GM12878 (cell line): ENCODE measurements around the gene PELI2. TPM values are rescaled to one million over a fixed set of nuclear protein-coding genes. Genes with fewer than 3 reads are reported as not detected.

Experiments
- ATAC-seq: fragments of 200-7000 bp; cut with Tn5 transposase; 3 replicates; pipeline ENCODE4 v1.9.1; 2020; ENCODE audit warnings: mild to moderate bottlenecking, moderate library complexity
- BruUV-seq: library from RNA; stranded (reverse); fragments of 400-500 nt; replicated peaks from 2 replicates; lab custom pipeline; 2021; lab: Mats Ljungman, UMichigan
- CTCF ChIA-PET: fragments of 300-600 bp; sonication (Branson Sonifier 250); formaldehyde crosslinking; extraction: SDS; loops from one replicate; lab custom pipeline; 2021; ENCODE audit warnings: inconsistent platforms; lab: Yijun Ruan, JAX
- POLR2A ChIA-PET: fragments of 350-600 bp; formaldehyde crosslinking; extraction: SDS; loops from one replicate; lab custom pipeline; 2021; ENCODE audit warnings: inconsistent platforms; lab: Charles Lee
- RAD21 ChIA-PET: fragments of 300-600 bp; sonication (Branson Sonifier 250); formaldehyde crosslinking; loops from one replicate; lab custom pipeline; 2023; ENCODE audit warnings: antibody characterized with exemption; ENCODE audit not compliant: unreplicated experiment; lab: Charles Lee
- SMC1A ChIA-PET: fragments of 300-600 bp; sonication (Branson Sonifier 250); formaldehyde crosslinking; loops from one replicate; lab custom pipeline; 2023; ENCODE audit not compliant: unreplicated experiment, uncharacterized antibody; lab: Charles Lee
- DNase-seq: peaks from one replicate; pipeline ENCODE4 v3.0.0-alpha.2; 2011; ENCODE audit warnings: low read depth, low spot score
- FAIRE-seq: peaks from 3 replicates; lab custom pipeline; 2011; peaks lifted over from hg19 to GRCh38; lab: Jason Lieb, UNC
- H2AFZ ChIP-seq: 2 replicates; pipeline ENCODE4 v1.6.0; 2011; ENCODE audit warnings: low read depth, low read length, control low read depth; ENCODE audit not compliant: control insufficient read depth
- H3K27ac ChIP-seq: 2 replicates; pipeline ENCODE4 v1.5.1; 2011; ENCODE audit warnings: control low read depth; ENCODE audit not compliant: control insufficient read depth, insufficient read depth
- H3K27me3 ChIP-seq, 2 experiments: replicated peaks in 1 of 2; 2 replicates each; pipeline versions ENCODE4 v1.6.0 to v1.6.1; 2011; ENCODE audit warnings: low read length in 1 of 2; ENCODE audit not compliant: control insufficient read depth in 2 of 2, insufficient read depth in 2 of 2
- H3K36me3 ChIP-seq, 2 experiments: 2 replicates each; pipeline ENCODE4 v1.5.1; 2011; ENCODE audit warnings: low read length in 1 of 2; ENCODE audit not compliant: control insufficient read depth in 2 of 2, insufficient read depth in 2 of 2
- H3K4me1 ChIP-seq: 2 replicates; pipeline ENCODE4 v1.6.1; 2011; ENCODE audit warnings: mild to moderate bottlenecking, low read length, moderate library complexity, mixed read lengths; ENCODE audit not compliant: control insufficient read depth, insufficient read depth
- H3K4me2 ChIP-seq: 2 replicates; pipeline ENCODE4 v1.6.0; 2011; ENCODE audit warnings: control low read depth; ENCODE audit not compliant: control insufficient read depth, insufficient read depth
- H3K4me3 ChIP-seq: fragments of 200-600 bp; sonication (generic); 2 replicates; pipeline ENCODE4 v1.5.1; 2016
- H3K79me2 ChIP-seq: 2 replicates; pipeline ENCODE4 v1.6.0; 2011; ENCODE audit warnings: low read length; ENCODE audit not compliant: control insufficient read depth, insufficient read depth
- H3K9ac ChIP-seq: 2 replicates; pipeline ENCODE4 v1.8.0; 2011; ENCODE audit warnings: low read length, control low read depth, mixed read lengths; ENCODE audit not compliant: control insufficient read depth, insufficient read depth
- H3K9me3 ChIP-seq: replicated peaks from 3 replicates; pipeline ENCODE4 v1.5.1; 2011; ENCODE audit warnings: mild to moderate bottlenecking, low read length; ENCODE audit not compliant: control insufficient read depth, insufficient read depth
- H4K20me1 ChIP-seq: 2 replicates; pipeline ENCODE4 v1.6.0; 2011; ENCODE audit not compliant: control insufficient read depth, insufficient read depth
- BACH1 ChIP-seq: fragments of 450-650 bp; IDR thresholded peaks from 2 replicates; pipeline ENCODE4 v1.6.1; 2017; ENCODE audit warnings: mild to moderate bottlenecking, borderline replicate concordance
- BCLAF1 ChIP-seq: fragments of 450-650 bp; IDR thresholded peaks from 2 replicates; pipeline ENCODE4 v1.6.1; 2017; ENCODE audit warnings: antibody characterized with exemption, mild to moderate bottlenecking, moderate library complexity
- CBFB ChIP-seq: IDR thresholded peaks from 2 replicates; pipeline ENCODE4 v1.6.1; 2016; ENCODE audit warnings: antibody characterized with exemption, low read depth
- CHD2 ChIP-seq: IDR thresholded peaks from 2 replicates; pipeline ENCODE4 v1.6.1; 2011; ENCODE audit warnings: low read depth, low read length, improper control_type of control experiment, borderline replicate concordance
- FOS ChIP-seq: IDR thresholded peaks from 3 replicates; pipeline ENCODE4 v1.6.1; 2011; ENCODE audit warnings: borderline replicate concordance; ENCODE audit not compliant: insufficient read length; ENCODE audit errors: extremely low read depth
- KAT2A ChIP-seq: conservative IDR thresholded peaks from 2 replicates; pipeline ENCODE4 v1.6.1; 2011; ENCODE audit warnings: low read depth, low read length; ENCODE audit not compliant: control insufficient read depth
- MAX ChIP-seq: IDR thresholded peaks from 2 replicates; pipeline ENCODE4 v1.6.1; 2012; ENCODE audit warnings: low read depth, low read length, improper control_type of control experiment
- NFXL1 ChIP-seq: fragments of 450-650 bp; IDR thresholded peaks from 2 replicates; pipeline ENCODE4 v1.6.1; 2017; ENCODE audit warnings: antibody characterized with exemption, mild to moderate bottlenecking, borderline replicate concordance
- NR2F1 ChIP-seq: fragments of 450-650 bp; conservative IDR thresholded peaks from 2 replicates; pipeline ENCODE4 v1.6.1; 2017; ENCODE audit warnings: mild to moderate bottlenecking
- PAX5 ChIP-seq: IDR thresholded peaks from 2 replicates; pipeline ENCODE4 v1.6.1; 2011; ENCODE audit warnings: low read depth, low read length, borderline replicate concordance
- RB1 ChIP-seq: fragments of 450-650 bp; formaldehyde crosslinking; IDR thresholded peaks from 2 replicates; pipeline ENCODE4 v1.6.1; 2017; ENCODE audit warnings: mild to moderate bottlenecking, borderline replicate concordance
- SIX5 ChIP-seq: IDR thresholded peaks from 2 replicates; pipeline ENCODE4 v1.6.1; 2011; ENCODE audit warnings: mild to moderate bottlenecking, low read depth, low read length, moderate library complexity; ENCODE audit not compliant: severe bottlenecking
- SMAD5 ChIP-seq: IDR thresholded peaks from 2 replicates; pipeline ENCODE4 v1.6.1; 2016; ENCODE audit warnings: antibody characterized with exemption, low read depth
- YBX1 ChIP-seq: fragments of 450-650 bp; IDR thresholded peaks from 2 replicates; pipeline ENCODE4 v1.6.1; 2016; ENCODE audit warnings: antibody characterized with exemption
- WGBS: methylation state at CpG from one replicate; pipeline ENCODE4 v1.1.6; 2016; ENCODE audit warnings: low lambda C conversion rate; ENCODE audit not compliant: insufficient replicate concordance, insufficient coverage; ENCODE audit errors: missing lambda C conversion rate; 5-methylcytosine and 5-hydroxymethylcytosine counted together
- in situ Hi-C: fragments of 300-500 bp; cut with MboI; formaldehyde crosslinking; loops from 9 replicates; pipeline ENCODE4 v1.14.3; 2018; ENCODE audit warnings: mixed read lengths
- intact Hi-C: fragments of 100-400 bp; cut with micrococcal nuclease; formaldehyde crosslinking; loops from one replicate; pipeline ENCODE4 v1.14.2; 2022; ENCODE audit not compliant: unreplicated experiment
- polyA plus RNA-seq, 11 experiments: library from polyadenylated mRNA; depleted of rRNA in 4 of 11; unstranded in 6 of 11; stranded (reverse) in 5 of 11; fragments of >200 nt; fragmentation: Nextera tagmentation in 4 of 11; fragmentation: Illumina TruSeq in 1 of 11; extraction: Ambion mirVana in 4 of 11; extraction: Trizol in 1 of 11; gene quantifications; 1 replicate in 1 of 11; 2 replicates in 10 of 11; pipeline versions ENCODE4 v1.2.1 to v1.2.3, GENCODE V29; 2011 to 2016; ENCODE audit warnings: inconsistent platforms in 2 of 11, missing spikeins in 2 of 11, low read depth in 1 of 11
- total RNA-seq, 4 experiments: library from RNA; depleted of rRNA in 3 of 4; stranded (reverse); fragments of >200 nt in 3 of 4; fragmentation: Illumina TruSeq in 1 of 4; extraction: Trizol in 1 of 4; gene quantifications; 2 replicates each; pipeline versions ENCODE4 v1.2.1 to v1.2.3, GENCODE V29; 2013 to 2021

PELI2 gene
- total and polyA plus RNA-seq, 10 of the 15 experiments (the other 5 are each of a cell fraction or from before 2014, with no cell fraction given): under 0.01 to 0.10 (median 0.01) TPM; not detected in 3

- TF ChIP-seq BCLAF1 (no peak), PAX5 (no peak), BACH1 (no peak)
These were observed 95.1 kb downstream of the PELI2 start (continued) for GRCh38 chr14:56213306-56213705.

- intact Hi-C loops (no loop called here), in situ Hi-C loops (no loop called here)
- ChIA-PET POLR2A (no interaction called here), CTCF (no interaction called here), SMC1A (interaction anchor here (1.0 to 1.7 kb wide), 3 partner anchors 9 to 59 kb away, joined by 3 to 5 read pairs (median 3); no protein-coding TSS in a partner anchor), RAD21 (no interaction called here)
- ATAC-seq: no peak
- Histone ChIP-seq H4K20me1 (no peaks in the 10 kb centered on the region), H3K9ac (no peak overlapping the region), H3K79me2 (no peaks in the 10 kb centered on the region), H3K27ac (no peak overlapping the region), H3K4me2 (no peak overlapping the region), H3K27me3 (no peaks in the 10 kb centered on the region; a peak in 2 of 4 replicates), H3K36me3 (no peaks in the 10 kb centered on the region), H2AFZ (no peak overlapping the region), H3K9me3 (no peaks in the 10 kb centered on the region), H3K4me1 (no peaks in the 10 kb centered on the region), H3K4me3 (no peak overlapping the region)
- no peak for FAIRE-seq
- 54% methylated on average over 3 of the region's 3 CpGs for WGBS
- no TSS peak for BruUV-seq
- TF ChIP-seq NFXL1 (no peak), KAT2A (no peak), NR2F1 (no peak), CHD2 (no peak), MAX (no peak), SMAD5 (no peak), FOS (no peak), YBX1 (no peak), RB1 (no peak), CBFB (no peak), SIX5 (no peak)
- DNase-seq: no peak
These were observed 97.0 kb downstream of the PELI2 start for GRCh38 chr14:56215180-56215579.
